CD4-positive, alpha-beta memory T cell (primary cell): ENCODE measurements around the gene STK25. TPM values are rescaled to one million over a fixed set of nuclear protein-coding genes. Genes with fewer than 3 reads are reported as not detected.

ENCODE experiments used
- CTCF ChIA-PET: fragments of 350-600 bp; sonication (Branson Sonifier 250); formaldehyde crosslinking; loops from one replicate; lab custom pipeline; 2021; ENCODE audit warnings: inconsistent platforms; ENCODE audit not compliant: partially characterized antibody; lab: Charles Lee
- POLR2A ChIA-PET: fragments of 350-600 bp; sonication (Branson Sonifier 250); formaldehyde crosslinking; loops from one replicate; lab custom pipeline; 2021; ENCODE audit not compliant: partially characterized antibody; lab: Charles Lee
- DNase-seq, 5 donors: peaks; one replicate each; pipeline versions ENCODE4 v3.0.0 to v3.0.0-alpha.2; 2020 to 2022; ENCODE audit warnings: mixed read lengths in 1 of 5
- H3K27ac ChIP-seq: one replicate; pipeline ENCODE4 v1.7.0; 2013; ENCODE audit warnings: low read depth, low read length
- H3K27me3 ChIP-seq: 2 replicates; pipeline ENCODE4 v1.7.0; 2013; ENCODE audit warnings: mild to moderate bottlenecking, low read length, moderate library complexity; ENCODE audit not compliant: insufficient read depth
- H3K36me3 ChIP-seq: 2 replicates; pipeline ENCODE4 v1.7.0; 2013; ENCODE audit warnings: mild to moderate bottlenecking, low read length, moderate library complexity; ENCODE audit not compliant: insufficient read depth
- H3K4me1 ChIP-seq: 2 replicates; pipeline ENCODE4 v1.7.0; 2013; ENCODE audit warnings: mild to moderate bottlenecking, low read length, moderate library complexity; ENCODE audit not compliant: insufficient read depth
- H3K4me3 ChIP-seq, 2 donors: one replicate each; pipeline ENCODE4 v1.7.0; 2013; ENCODE audit warnings: low read length in 2 of 2, mild to moderate bottlenecking in 1 of 2
- H3K9me3 ChIP-seq, 2 donors: one replicate each; pipeline ENCODE4 v1.7.0; 2013; ENCODE audit warnings: low read length in 2 of 2, control low read depth in 1 of 2; ENCODE audit not compliant: control insufficient read depth in 1 of 2
- H3K27ac Mint-ChIP-seq, 7 donors: one replicate each; pipeline ENCODE4 v1.8.0; 2020 to 2021; ENCODE audit warnings: mixed read lengths in 7 of 7, mild to moderate bottlenecking in 6 of 7, inconsistent platforms in 3 of 7, moderate library complexity in 3 of 7
- H3K27me3 Mint-ChIP-seq, 2 donors: one replicate each; pipeline ENCODE4 v1.8.0; 2020 to 2021; ENCODE audit warnings: mixed read lengths in 2 of 2
- H3K36me3 Mint-ChIP-seq, 2 donors: one replicate each; pipeline ENCODE4 v1.8.0; 2020 to 2021; ENCODE audit warnings: mixed read lengths in 2 of 2, inconsistent platforms in 1 of 2, mild to moderate bottlenecking in 1 of 2
- H3K4me1 Mint-ChIP-seq, 4 donors: one replicate each; pipeline ENCODE4 v1.8.0; 2020 to 2021; ENCODE audit warnings: mixed read lengths in 4 of 4, mild to moderate bottlenecking in 1 of 4
- H3K4me3 Mint-ChIP-seq, 8 donors: one replicate each; pipeline ENCODE4 v1.8.0; 2020 to 2021; ENCODE audit warnings: mixed read lengths in 8 of 8, mild to moderate bottlenecking in 7 of 8, moderate library complexity in 6 of 8, inconsistent platforms in 3 of 8
- H3K9me3 Mint-ChIP-seq, 8 donors: one replicate each; pipeline ENCODE4 v1.8.0; 2020 to 2021; ENCODE audit warnings: mixed read lengths in 8 of 8, mild to moderate bottlenecking in 5 of 8, inconsistent platforms in 3 of 8, moderate library complexity in 1 of 8
- intact Hi-C: fragments of 100-400 bp; cut with micrococcal nuclease; formaldehyde crosslinking; loops from one replicate; pipeline ENCODE4 v1.15.1; 2023
- polyA plus RNA-seq, 2 donors: library from polyadenylated mRNA; unstranded; fragments of 300-500 nt; fragmentation: Illumina TruSeq; gene quantifications; one replicate each; pipeline ENCODE4 v1.2.3, GENCODE V29; 2021
- total RNA-seq, 2 experiments: library from RNA; stranded (reverse); gene quantifications; one replicate each; pipeline ENCODE4 v1.2.3, GENCODE V29; 2021

The STK25 gene
- total and polyA plus RNA-seq, 4 experiments from 2014 or later, result 88.6 to 182 (median 134) TPM

DNA sequence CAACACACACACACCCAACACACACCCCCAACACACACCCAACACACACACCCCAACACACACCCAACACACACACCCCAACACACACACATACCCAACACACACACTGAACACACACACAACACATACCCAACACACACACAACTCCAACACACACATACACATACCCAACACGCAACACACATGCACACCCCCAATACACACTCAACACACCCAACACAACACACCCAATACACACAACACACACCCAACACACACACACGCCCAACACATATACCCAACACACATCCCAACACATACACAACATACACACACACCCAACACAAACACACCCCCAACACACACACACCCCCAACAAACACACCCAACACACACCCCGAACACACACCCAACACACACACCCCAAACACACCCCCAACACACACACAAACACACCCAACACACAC, 8.2 kb upstream of the STK25 start:
- no peaks in the 10 kb centered on the region for H3K36me3 ChIP-seq
- Mint-ChIP-seq H3K9me3 (peaks cover 0 to 1% (median 0%) of the 10 kb centered on the region in 8 donors), H3K27ac (peak overlapping the region in 1 of 7 donors; percentile 6), H3K27me3 (peaks cover 3 to 5% of the 10 kb centered on the region in 2 donors), H3K36me3 (no peaks in the 10 kb centered on the region), H3K4me3 (no peak overlapping the region), H3K4me1 (peaks cover 0 to 12% (median 6%) of the 10 kb centered on the region in 4 donors)
- ChIA-PET CTCF (no interaction called here), POLR2A (no interaction called here)
- H3K4me3 ChIP-seq, result no peak overlapping the region
- H3K27me3 ChIP-seq, result no peaks in the 10 kb centered on the region
- H3K9me3 ChIP-seq, result no peaks in the 10 kb centered on the region
- H3K4me1 ChIP-seq, result no peaks in the 10 kb centered on the region
- H3K27ac ChIP-seq, result no peak overlapping the region
- intact Hi-C loops, result no loop called here
- no peak for DNase-seq

DNA sequence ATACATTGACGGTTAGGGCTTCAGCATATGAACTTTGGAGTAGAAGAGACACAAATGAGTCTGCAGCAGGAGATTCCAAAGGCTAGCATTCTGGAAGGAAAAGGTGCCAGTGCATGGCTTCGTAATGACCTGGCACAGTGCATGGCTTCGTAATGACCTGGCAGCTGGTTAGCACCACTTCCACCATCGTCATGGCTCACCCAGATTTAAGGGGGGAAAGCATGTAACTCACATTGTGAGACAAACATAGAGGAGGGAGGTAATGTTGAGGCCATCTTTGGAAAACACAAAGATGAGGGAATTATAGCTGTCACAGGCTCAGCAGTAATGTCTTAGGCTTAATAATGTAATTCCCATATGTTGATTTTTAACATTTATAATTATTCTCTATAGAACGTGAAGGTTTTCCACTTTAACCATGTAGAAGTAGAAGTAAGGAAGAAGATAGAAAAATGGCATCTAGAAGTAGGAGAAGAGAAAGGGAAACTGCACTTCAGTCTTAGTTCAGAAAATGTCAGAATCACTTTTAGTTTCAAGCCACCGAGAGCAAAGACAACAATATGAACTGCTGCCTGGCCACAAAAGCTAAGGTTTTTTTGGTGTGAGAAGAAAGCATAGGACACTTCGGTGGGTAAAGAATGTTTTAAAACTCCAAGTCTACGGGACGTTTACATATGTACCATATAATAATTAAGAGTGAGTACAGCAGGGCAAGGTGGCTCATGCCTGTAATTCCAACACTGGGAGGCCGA, 6.8 kb upstream of the STK25 start:
- Mint-ChIP-seq H3K4me1 (peaks cover 0 to 12% (median 5%) of the 10 kb centered on the region in 4 donors), H3K36me3 (no peaks in the 10 kb centered on the region), H3K27ac (peak overlapping the region in 1 of 7 donors; percentile 14), H3K27me3 (peaks cover 3% of the 10 kb centered on the region in 2 donors), H3K4me3 (no peak overlapping the region), H3K9me3 (peaks cover 0 to 1% (median 0%) of the 10 kb centered on the region in 8 donors)
- intact Hi-C loops, result no loop called here
- Histone ChIP-seq H3K36me3 (no peaks in the 10 kb centered on the region), H3K4me3 (no peak overlapping the region), H3K27ac (no peak overlapping the region), H3K27me3 (no peaks in the 10 kb centered on the region), H3K9me3 (no peaks in the 10 kb centered on the region), H3K4me1 (no peaks in the 10 kb centered on the region)
- DNase-seq, result no peak
- ChIA-PET CTCF (no interaction called here), POLR2A (no interaction called here)

DNA sequence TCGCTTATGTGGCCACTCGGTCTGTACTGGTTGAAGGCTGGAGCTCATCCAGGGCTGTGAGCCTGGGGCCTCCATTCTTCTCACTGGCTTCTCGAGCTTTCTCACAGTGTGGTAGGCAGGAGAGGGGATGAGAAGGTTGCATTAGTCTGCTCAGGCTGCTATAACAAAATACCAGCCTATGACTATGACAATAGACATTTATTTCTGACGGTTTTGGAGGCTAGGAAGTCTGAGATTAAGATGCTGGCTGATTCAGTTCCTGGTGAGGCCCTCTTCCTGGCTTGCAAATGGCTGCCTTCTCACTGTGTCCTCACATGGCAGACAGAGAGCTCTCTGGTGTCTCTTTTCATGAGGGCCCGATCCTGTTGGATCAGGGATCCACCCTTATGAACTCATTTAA, 6.2 kb upstream of the STK25 start:
- Mint-ChIP-seq H3K27ac (no peak overlapping the region), H3K9me3 (peaks cover 0 to 1% (median 0%) of the 10 kb centered on the region in 8 donors), H3K4me1 (peaks cover 3 to 16% (median 7%) of the 10 kb centered on the region in 4 donors), H3K36me3 (no peaks in the 10 kb centered on the region), H3K4me3 (no peak overlapping the region), H3K27me3 (peaks cover 3% of the 10 kb centered on the region in 2 donors)
- H3K27me3 ChIP-seq, result no peaks in the 10 kb centered on the region
- ChIA-PET POLR2A (no interaction called here), CTCF (no interaction called here)
- no peaks in the 10 kb centered on the region for H3K36me3 ChIP-seq
- no peak for DNase-seq
- peaks cover under 1% of the 10 kb centered on the region for H3K4me1 ChIP-seq
- H3K27ac ChIP-seq, result no peak overlapping the region
- no peak overlapping the region for H3K4me3 ChIP-seq
- intact Hi-C loops, result no loop called here
- H3K9me3 ChIP-seq, result no peaks in the 10 kb centered on the region

DNA sequence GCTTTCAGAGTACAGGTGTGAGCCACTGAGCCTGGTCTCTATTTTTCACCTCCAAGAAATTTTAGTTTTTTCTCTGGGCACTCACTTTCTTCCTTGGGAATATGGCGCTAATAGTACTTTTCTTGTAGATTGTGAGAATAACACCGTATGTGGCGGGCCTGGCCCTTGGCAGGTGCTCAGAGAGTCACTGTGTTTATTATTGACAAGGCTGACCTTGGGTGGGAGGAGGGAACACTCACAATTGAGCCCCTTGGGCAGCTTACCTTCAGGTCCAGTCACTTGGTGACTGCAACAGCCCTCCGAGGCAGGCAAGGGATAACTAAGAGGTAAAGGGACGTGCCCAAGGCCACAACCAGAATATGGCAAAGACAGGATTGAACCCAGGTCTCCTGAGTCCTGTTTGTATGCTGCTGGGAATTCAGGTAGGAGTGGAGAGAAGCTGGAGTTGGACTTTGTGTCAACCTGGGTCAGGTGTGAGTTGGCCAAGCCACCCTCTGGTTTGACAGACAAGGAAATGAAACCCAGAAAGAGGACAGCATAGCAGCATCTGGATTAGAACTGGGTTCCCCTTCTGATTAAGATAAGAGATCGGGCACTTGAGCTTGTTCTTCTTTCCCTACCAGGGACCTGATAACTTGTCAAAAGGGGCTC, 2.8 kb upstream of the STK25 start:
- intact Hi-C loops, result no loop called here
- no peaks in the 10 kb centered on the region for H3K27me3 Mint-ChIP-seq
- H3K27ac Mint-ChIP-seq, result no peak overlapping the region
- H3K4me3 Mint-ChIP-seq, result peak overlapping the region in 3 of 8 donors; percentile 13 to 51 (median 25)
- no peaks in the 10 kb centered on the region for H3K9me3 ChIP-seq
- H3K36me3 ChIP-seq, result no peaks in the 10 kb centered on the region
- no peaks in the 10 kb centered on the region for H3K36me3 Mint-ChIP-seq
- DNase-seq, result no peak
- H3K27ac ChIP-seq, result no peak overlapping the region
- H3K9me3 Mint-ChIP-seq, result no peaks in the 10 kb centered on the region
- ChIA-PET POLR2A (no interaction called here), CTCF (no interaction called here)
- H3K4me1 ChIP-seq, result peaks cover 18% of the 10 kb centered on the region
- H3K4me3 ChIP-seq, result no peak overlapping the region
- H3K27me3 ChIP-seq, result no peaks in the 10 kb centered on the region
- peaks cover 6 to 33% (median 16%) of the 10 kb centered on the region in 4 donors for H3K4me1 Mint-ChIP-seq

DNA sequence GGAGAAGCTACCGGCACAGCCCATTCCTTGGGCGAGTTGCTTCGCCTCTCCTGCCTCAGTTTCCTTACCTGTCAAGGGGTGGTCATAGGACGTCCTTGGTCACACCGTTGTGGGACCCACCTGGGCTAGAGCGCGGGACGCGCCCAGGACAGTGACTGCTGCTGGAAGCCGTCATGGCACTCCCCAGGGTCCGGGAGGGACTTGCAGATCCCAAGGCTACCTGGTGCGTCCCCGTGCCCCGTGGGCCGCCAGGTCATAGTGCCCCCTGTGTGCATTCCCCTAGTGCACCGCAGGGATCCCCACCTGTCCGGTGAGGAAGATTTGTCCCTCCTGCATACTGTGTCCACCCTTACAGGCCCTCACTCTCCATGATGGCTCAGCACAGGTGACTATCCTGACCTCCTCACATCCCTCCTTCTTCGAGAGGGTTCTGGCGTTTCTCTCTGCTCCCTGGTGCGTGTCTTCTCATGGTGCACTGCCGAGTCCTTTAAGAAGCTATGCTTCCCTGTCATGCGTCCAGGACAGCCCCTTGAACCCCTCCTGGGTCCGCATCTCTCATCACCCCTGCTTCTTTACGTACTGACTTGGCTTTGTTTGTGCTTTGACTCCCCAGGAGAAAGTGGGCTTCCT, 886 bp upstream of the STK25 start:
- ChIA-PET POLR2A (interaction anchor here (2.3 kb wide), 1 partner anchor 66 kb away, joined by 7 read pairs; no protein-coding TSS in a partner anchor), CTCF (no interaction called here)
- Histone ChIP-seq H3K27ac (peak overlapping the region; percentile 82), H3K4me3 (peak overlapping the region in 1 of 2 donors; percentile 58), H3K9me3 (no peaks in the 10 kb centered on the region), H3K27me3 (no peaks in the 10 kb centered on the region), H3K36me3 (no peaks in the 10 kb centered on the region), H3K4me1 (peaks cover 18% of the 10 kb centered on the region)
- peaks cover 9 to 35% (median 22%) of the 10 kb centered on the region in 4 donors for H3K4me1 Mint-ChIP-seq
- H3K27ac Mint-ChIP-seq, result peak overlapping the region; percentile 42 to 94 (median 74)
- H3K4me3 Mint-ChIP-seq, result peak overlapping the region; percentile 81 to 85 (median 83)
- H3K9me3 Mint-ChIP-seq, result no peaks in the 10 kb centered on the region
- DNase-seq, result no peak
- intact Hi-C loops, result loop anchor here (2.0 to 5.0 kb wide), 4 partner anchors 66 to 372 kb away; no protein-coding TSS in a partner anchor
- H3K36me3 Mint-ChIP-seq, result no peaks in the 10 kb centered on the region
- H3K27me3 Mint-ChIP-seq, result no peaks in the 10 kb centered on the region

DNA sequence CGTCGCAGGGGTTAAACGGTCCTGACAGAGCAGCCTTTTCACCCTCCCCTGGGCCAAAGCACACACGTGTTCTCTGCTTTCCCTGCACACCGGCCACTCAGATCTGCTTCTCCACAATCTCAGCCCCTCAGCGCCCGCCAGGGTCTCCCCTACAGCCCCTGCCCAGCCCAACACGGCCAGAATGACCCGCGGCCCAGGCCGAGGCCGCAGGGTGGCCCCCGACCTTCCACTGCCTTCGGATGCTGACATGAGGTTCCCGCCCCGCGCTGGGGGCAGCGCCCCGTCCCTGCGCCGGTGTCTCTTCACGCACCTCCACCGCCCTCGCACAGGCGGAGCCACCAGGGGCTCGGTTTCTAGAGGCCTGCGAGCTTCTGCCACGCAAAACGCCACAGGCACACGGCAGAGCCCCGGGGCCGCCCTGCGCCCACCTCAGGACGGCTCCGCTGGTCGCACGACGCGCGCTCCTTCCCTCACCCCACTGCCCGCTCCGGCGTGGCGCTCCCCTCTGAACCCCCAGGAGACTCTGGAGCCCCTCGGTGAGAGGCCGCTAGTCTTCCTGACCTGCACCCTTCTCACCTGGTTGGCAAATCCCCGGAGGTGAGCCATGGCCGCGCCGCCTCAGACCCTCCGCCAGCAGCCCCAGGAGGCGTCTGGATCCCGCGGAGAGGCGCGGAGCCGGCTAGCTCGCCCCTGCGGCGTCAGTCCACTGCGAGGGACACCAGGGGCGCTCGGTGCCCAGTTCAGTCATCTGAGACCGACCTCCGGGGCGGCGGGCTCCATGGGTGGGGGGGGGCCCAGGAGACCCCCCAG, 749 bp downstream of the STK25 start:
- Mint-ChIP-seq H3K4me3 (peak overlapping the region; percentile 77 to 84 (median 81)), H3K36me3 (no peaks in the 10 kb centered on the region), H3K4me1 (peaks cover 11 to 41% (median 22%) of the 10 kb centered on the region in 4 donors), H3K9me3 (no peaks in the 10 kb centered on the region), H3K27me3 (no peaks in the 10 kb centered on the region), H3K27ac (peak overlapping the region; percentile 42 to 75 (median 72))
- Histone ChIP-seq H3K9me3 (no peaks in the 10 kb centered on the region), H3K4me3 (peak overlapping the region; percentile 29 to 58), H3K27me3 (no peaks in the 10 kb centered on the region), H3K27ac (peak overlapping the region; percentile 82), H3K4me1 (peaks cover 18% of the 10 kb centered on the region), H3K36me3 (no peaks in the 10 kb centered on the region)
- peak; percentile 12 to 50 (median 23) for DNase-seq
- ChIA-PET POLR2A (interaction anchor here (2.3 kb wide), 1 partner anchor 64 kb away, joined by 7 read pairs; no protein-coding TSS in a partner anchor), CTCF (no interaction called here)
- intact Hi-C loops, result loop anchor here (1.0 to 5.0 kb wide), 11 partner anchors 65 to 373 kb away; partner anchors contain the start of genes ATG4B, DTYMK, FARP2 and HDLBP
